COR-L47 (cell line): ENCODE data around the gene HOMER2.
"Not testable (repeated sequence)": the region's sequence is repeated elsewhere in the genome, so short reads cannot be mapped to it uniquely, and the experiment has no call there.

Experiments used
- DNase-seq: peaks from one replicate; lab custom pipeline; 2025; lab: John Stamatoyannopoulos, UW

The HOMER2 gene

GRCh38 chr15:82964890-82965289, 12.4 kb upstream of the HOMER2 start:
- DNase-seq, result no peak

GRCh38 chr15:82963471-82964341, 11.2 kb upstream of the HOMER2 start:
- DNase-seq, result no peak

GRCh38 chr15:82960766-82961165, 8.2 kb upstream of the HOMER2 start:
- DNase-seq, result no peak

- DNase-seq, result no peak
These were observed 6.9 kb upstream of the HOMER2 start for GRCh38 chr15:82959423-82959822.

- no peak for DNase-seq
These were observed 6.1 kb upstream of the HOMER2 start for GRCh38 chr15:82958638-82959037.

- DNase-seq, result no peak
These were observed 905 bp downstream of the HOMER2 start for GRCh38 chr15:82951472-82952157.

- no peak for DNase-seq
These were observed 1.7 kb downstream of the HOMER2 start for GRCh38 chr15:82950746-82951370.

GRCh38 chr15:82950295-82950694, 2.2 kb downstream of the HOMER2 start:
- no peak for DNase-seq

GRCh38 chr15:82946155-82946701, 6.3 kb downstream of the HOMER2 start:
- no peak for DNase-seq

GRCh38 chr15:82945326-82945725, 7.2 kb downstream of the HOMER2 start:
- DNase-seq, result no peak

- DNase-seq, result no peak
These were observed 7.7 kb downstream of the HOMER2 start for GRCh38 chr15:82944821-82945220.

GRCh38 chr15:82944056-82944455, 8.5 kb downstream of the HOMER2 start:
- no peak for DNase-seq

- no peak for DNase-seq
These were observed 9.3 kb downstream of the HOMER2 start for GRCh38 chr15:82943176-82943575.

GRCh38 chr15:82942691-82943090, 9.8 kb downstream of the HOMER2 start:
- no peak for DNase-seq

- DNase-seq, result not testable (repeated sequence)
These were observed 12.8 kb downstream of the HOMER2 start for GRCh38 chr15:82939678-82940077.

- no peak for DNase-seq
These were observed 14.8 kb downstream of the HOMER2 start for GRCh38 chr15:82937712-82938058.

- no peak for DNase-seq
These were observed 15.4 kb downstream of the HOMER2 start for GRCh38 chr15:82936966-82937711.

- no peak for DNase-seq
These were observed 17.1 kb downstream of the HOMER2 start for GRCh38 chr15:82935382-82935781.

- DNase-seq, result no peak
These were observed 18.2 kb downstream of the HOMER2 start for GRCh38 chr15:82934100-82934880.

- no peak for DNase-seq
These were observed 18.9 kb downstream of the HOMER2 start for GRCh38 chr15:82933576-82933975.

GRCh38 chr15:82931221-82931620, 21.3 kb downstream of the HOMER2 start:
- no peak for DNase-seq
